Activated CD4-positive, alpha-beta T cell treated with anti-CD3 and anti-CD28 coated beads, Interleukin-2, Interleukin-4, amounts not matched to agents 100 ng/mL and 50 ng/mL, durations not matched to agents 16 hours and 8 hours (primary cell): Measurements from ENCODE around the gene UBXN10.
A peak's percentile ranks its signal among the peaks of the same experiment; 100 is the strongest.

Experiments
- DNase-seq: peaks from one replicate; pipeline ENCODE4 v3.0.0-alpha.2; 2020; ENCODE audit warnings: low spot score

The UBXN10 gene

DNA sequence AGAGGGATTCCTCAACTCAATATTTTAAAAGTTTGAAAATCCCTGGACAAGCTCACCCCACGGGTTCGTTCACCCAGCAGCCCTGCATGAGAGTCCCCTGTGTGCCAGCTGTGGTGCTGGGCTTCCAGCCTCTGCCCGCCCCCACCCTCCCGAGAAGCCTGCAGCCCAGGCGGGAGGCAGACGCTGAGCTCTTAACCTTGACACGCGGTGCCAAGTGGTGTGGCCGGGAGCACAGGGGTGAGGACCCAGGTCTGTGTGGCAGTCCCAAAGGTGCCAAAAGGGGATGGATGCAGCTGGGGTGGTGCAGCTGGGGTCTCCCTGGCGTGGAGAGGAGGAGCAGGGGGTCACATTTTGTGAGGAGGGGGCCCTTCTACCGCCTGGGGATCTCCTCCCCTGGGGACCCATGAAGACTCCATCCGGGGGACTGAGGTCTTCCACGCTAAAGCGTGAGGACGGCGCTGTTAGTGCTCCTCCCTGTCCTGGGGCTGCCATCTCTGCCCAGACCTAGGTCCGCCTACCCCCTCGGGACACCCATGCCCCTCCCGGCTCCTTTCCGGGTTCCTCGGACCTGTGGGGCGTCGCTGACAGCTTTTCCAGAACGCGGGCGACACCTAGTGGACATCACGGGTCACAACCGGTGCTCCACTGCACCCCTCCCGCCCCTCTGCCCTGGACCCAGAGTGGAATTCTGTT lies 33.8 kb upstream of the UBXN10 start:
- peak; percentile 86 for DNase-seq

GRCh38 chr1:20152599-20152930 lies 33.3 kb upstream of the UBXN10 start:
- DNase-seq: no peak

- no peak for DNase-seq
These were observed 32.9 kb upstream of the UBXN10 start for GRCh38 chr1:20153000-20153418.

- no peak for DNase-seq
These were observed 31.5 kb upstream of the UBXN10 start for GRCh38 chr1:20154301-20154831.

GRCh38 chr1:20158358-20159070 lies 27.4 kb upstream of the UBXN10 start:
- DNase-seq: no peak

DNA sequence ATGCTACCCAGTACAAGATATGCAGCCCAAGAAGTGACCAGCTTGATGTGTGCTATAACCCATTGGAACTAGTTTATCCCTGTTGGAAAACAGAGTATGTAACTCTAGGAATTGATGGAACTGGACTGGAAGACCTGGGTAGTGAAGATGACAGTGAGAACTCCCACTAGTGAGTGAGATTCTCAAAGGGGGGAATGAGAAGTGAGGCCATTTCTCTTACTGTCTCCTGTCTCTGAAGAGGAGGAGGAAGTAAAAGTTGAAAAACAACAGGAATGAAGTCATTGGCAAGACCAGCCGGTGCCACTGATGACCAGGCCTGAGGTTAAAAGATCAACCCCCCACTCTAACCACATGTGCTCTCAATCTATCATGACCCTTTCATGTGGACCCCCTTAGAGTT lies 25.9 kb upstream of the UBXN10 start:
- DNase-seq: no peak

DNA sequence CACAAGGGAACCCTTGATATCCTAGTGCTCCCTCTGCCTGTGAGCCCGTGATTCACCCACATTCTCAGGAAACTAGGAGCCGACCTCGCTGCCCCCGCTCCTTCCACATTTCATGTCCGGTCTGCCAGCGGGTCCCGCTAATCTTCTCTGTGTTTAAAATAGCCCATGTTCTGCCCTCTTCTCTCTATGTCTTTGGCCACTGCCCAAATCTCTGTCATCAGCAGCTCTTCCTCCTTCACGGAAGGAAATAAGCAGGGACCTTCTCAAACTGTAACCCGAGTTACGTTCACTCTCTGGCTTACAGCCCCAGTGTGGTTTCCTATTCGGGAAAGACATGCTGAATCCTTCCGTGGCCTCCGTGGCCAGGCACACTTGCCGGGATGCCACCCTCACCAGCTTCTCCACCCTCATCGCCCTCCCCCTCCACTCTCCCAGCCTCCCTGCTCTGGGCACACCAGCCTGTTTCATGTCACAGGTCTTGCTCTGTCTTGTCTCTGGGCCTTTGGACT lies 21.1 kb upstream of the UBXN10 start:
- no peak for DNase-seq

DNA sequence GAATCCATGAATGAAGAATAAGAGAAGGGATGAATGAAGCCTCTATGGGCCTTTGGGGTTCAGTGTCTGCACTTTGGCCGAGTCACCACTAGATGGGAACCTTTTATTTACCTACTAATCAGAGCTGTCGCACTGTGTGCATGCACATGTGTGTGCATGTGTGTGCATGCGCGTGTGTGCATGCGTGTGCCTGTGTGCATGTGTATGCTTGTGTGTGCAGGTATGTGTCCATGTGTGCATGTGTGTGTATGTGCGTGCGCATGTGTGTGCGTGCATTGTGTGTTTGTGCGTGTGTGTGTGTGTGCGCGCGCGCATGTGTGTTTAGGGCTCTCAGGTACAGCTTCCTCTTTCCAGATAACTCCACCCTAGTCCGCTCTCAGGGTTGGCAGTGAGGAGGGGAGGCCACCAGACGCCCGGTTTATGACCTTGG lies 20.4 kb upstream of the UBXN10 start:
- DNase-seq: peak; percentile 26

DNA sequence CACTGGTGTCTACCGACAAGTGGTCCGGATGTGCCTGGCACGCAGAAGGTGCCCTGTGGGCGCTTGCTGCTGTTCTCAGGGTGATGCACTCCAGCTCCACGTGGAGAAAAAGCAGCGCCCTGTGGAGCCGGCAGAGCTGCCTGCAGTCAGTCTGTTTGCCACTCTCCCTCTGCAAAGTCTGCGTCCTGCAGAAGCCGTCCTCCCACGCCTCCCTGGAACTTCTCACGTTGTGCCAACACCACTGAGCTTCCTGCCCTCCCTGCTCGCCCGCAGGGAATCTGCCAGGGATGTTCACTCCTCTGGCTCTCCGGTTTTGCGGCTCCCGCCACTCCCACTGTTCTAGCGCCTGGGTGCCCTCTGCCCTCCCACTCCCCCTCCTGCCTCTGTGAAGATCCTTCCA lies 19.8 kb upstream of the UBXN10 start:
- DNase-seq: no peak

GRCh38 chr1:20167126-20167525 lies 18.8 kb upstream of the UBXN10 start:
- DNase-seq: no peak

DNA sequence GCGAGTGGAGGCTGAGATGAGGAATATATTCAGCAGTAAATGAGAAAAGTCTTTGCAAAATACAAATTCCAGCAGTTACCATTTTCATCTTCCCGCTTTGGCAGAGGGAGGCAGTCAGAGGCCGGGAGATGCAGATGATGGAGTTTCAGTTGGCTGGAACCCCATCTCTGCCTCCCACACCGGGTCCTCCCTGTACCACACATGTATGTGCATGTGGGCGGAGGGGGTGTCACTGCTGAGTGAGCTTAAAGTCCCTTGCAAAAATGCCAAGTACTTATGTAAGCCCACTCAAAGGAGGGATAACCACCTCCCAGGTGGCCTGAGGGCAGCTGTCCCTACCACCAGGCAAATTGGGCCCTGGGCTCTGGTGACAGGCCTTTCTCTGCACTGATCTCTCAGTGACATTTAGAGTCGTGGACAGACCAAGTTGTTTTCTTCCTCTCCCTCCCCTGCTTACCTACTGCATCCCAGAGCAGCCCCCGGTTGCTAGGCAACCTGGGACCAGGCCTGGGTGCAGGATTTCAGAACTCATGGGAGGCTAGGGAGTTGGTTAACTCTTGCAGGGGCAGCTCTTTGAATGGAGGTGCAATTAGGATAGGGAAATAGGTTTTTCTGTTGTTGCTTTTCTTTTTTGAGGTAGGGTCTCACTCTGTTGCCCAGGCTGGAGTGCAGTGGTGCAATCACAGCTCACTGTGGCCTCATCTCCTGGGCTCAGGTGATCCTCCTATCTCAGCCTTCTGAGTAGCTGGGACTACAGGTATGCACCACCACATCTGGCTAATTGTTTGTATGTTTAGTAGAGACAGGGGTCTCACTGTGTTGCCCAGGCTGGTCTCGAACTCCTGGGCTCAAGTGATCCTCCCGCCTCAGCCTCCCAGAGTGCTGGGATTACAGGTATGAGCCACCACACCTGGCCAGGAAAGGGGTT lies 17.1 kb upstream of the UBXN10 start:
- DNase-seq: no peak

DNA sequence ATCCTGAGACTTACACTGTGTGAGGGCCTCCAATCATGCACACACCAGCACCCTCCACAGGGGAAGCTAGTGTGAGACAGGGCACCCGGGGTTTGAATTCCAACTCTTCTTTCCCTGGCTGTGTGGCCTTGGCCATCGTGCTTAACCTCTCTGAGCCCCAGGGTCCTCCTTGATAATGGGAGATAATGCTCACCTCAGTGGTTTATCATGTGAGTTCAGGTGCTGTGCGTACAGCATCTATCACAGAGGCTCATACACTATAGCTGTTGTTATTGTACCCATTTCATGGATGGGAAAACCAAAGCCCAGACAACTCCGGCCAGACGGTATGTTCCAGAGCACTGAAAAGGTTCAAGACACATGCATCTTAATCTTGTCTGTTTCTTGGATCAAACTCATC lies 16.0 kb upstream of the UBXN10 start:
- DNase-seq: no peak

DNA sequence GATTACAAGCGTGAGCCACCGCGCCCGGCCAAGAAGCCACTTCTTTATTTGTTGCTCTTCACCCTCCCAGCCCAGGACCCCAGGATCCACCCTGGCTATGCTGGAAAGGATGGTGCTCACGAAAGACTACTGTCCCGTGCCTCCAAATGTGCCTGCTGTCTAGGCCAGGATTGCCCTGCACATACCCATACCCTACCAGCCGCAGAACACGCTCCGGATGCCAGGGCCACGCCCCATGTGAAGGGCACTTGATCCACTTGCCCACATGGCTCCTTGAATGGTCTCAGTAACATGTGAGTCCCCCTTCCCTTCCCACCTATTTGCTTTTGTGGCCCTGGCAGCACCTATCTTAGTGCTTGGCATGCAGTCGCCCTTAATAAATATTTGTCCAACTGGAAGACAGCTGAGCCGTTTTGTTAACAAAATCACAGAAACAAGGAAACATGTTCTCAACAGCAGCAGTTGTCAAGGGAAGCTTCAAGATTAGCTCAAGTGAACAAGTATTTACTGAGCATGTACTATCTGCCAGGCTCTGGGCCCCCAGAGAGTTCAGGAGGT lies 13.8 kb upstream of the UBXN10 start:
- DNase-seq: no peak

- no peak for DNase-seq
These were observed 10.8 kb upstream of the UBXN10 start for GRCh38 chr1:20174937-20175666.

DNA sequence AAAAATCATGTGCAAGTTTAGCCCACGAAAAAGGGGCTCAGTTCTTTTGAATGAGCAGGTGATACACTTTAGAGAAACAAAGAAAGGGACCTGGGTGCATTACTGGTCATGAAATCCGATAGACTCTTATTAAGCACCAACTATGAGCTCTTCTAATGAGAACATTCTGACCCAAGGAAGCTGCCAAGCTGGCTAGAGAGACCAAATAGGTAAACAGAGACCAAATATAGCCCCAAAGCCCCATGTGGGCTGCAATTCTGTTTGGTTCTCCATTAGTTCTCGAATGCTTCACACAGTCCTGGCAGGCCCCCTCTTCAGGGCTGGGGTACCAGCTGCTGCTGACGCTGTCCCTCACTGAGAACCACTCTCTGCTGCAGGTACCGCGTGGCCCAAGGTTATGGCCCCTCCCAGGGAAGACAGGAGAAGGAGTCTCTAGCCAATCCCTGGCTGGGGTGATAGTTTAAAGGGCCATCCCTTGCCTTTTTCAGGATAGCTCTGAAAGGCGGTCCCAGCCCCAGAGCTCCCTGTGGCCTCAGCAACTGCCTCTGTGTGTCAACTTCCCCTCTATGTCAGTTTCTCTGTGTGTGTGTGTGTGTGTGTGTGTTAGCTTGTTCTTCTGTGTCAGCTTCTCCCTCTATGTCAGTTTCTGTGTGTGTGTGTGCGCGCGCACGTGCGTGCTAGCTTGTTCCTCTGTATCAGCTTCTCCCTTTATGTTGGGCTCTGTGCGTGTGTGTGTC lies 7.1 kb upstream of the UBXN10 start:
- no peak for DNase-seq

DNA sequence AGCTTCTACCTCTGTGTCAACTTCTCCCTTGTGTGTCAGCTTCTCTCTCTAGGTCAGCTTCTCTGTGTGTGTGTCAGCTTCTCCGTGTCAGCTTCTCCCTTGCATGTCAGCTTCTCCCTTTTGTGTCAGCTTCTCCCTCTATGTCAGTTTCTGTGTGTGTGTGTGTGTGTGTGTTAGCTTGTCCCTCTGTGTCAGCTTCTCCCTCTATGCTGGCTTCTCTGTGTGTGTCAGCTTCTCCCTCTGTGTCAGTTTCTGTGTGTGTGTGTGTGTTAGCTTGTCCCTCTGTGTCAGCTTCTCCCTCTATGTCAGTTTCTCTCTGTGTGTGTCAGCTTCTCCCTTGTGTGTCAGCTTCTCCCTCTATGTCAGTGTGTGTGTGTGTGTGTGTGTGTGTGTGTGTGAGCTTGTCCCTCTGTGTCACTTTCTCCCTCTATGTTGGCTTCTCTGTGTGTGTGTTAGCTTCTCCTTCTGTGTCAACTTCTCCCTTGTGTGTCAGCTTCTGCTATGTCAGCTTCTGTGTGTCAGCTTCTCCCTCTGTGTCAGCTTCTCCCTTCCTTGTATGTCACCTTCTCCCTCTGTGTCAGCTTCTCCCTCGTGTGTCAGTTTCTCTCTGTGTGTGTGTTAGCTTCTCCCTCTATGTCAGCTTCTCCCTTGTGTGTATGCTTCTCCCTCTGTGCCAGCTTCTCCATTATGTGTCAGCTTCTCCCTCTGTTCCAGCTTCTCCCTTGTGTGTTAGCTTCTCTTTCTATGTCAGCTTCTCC lies 6.3 kb upstream of the UBXN10 start:
- DNase-seq: no peak

GRCh38 chr1:20180129-20180843 lies 5.6 kb upstream of the UBXN10 start:
- no peak for DNase-seq

DNA sequence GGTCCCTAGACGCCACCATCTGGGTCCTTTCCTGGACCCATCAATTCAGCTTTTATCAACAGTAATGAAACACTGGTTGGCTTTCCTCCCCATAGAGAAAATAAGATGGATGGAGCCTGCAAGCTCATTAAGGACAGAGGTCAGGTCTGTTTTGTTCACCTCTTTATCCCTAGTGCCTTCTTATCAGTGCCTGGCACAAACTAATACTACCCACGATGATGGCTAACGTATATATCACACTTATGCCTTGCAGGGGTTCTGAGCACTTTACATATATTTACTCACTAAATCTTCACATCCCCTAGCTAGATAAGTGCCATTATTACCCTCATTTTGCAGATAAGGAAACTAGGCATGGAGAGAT lies 5.1 kb upstream of the UBXN10 start:
- no peak for DNase-seq

- no peak for DNase-seq
These were observed 3.5 kb upstream of the UBXN10 start for GRCh38 chr1:20182415-20182814.
